Fibroblast of pulmonary artery (primary cell): ENCODE results near the gene PCDHGA12.
A peak's percentile ranks its signal among the peaks of the same experiment; 100 is the strongest.

Experiments used
- DNase-seq: peaks from one replicate; pipeline ENCODE4 v3.0.0-alpha.2; 2010; ENCODE audit warnings: low read depth
- H3K4me3 ChIP-seq: replicated peaks from 2 replicates; pipeline ENCODE4 v1.5.1; 2011; ENCODE audit warnings: low read depth, mild to moderate bottlenecking, control low read depth, low read length, moderate library complexity
- CTCF ChIP-seq: IDR thresholded peaks from 2 replicates; pipeline ENCODE4 v1.5.1; 2011; ENCODE audit warnings: mild to moderate bottlenecking, control low read depth, low read length, inconsistent platforms; ENCODE audit errors: missing control alignments

Gene PCDHGA12

GRCh38 chr5:141399555-141400258, 30.6 kb upstream of the PCDHGA12 start:
- no peak for DNase-seq
- no peak for TF ChIP-seq CTCF
- H3K4me3 ChIP-seq, result peak overlapping the region; percentile 12

GRCh38 chr5:141402553-141403243, 27.6 kb upstream of the PCDHGA12 start, which contains the start of gene PCDHGA9:
Gene PCDHGA9, plus strand, starts transcription at chr5:141402778. Its CDS starts 175 bp downstream, at chr5:141402953.
- DNase-seq, result peak; percentile 56
- peak within 1 kb of the TSS; percentile 42 for H3K4me3 ChIP-seq
- TF ChIP-seq CTCF, result peak; percentile 38

GRCh38 chr5:141403387-141403786, 26.9 kb upstream of the PCDHGA12 start:
- no peak for TF ChIP-seq CTCF
- no peak for DNase-seq
- H3K4me3 ChIP-seq, result no peak overlapping the region

GRCh38 chr5:141407790-141408505, 22.4 kb upstream of the PCDHGA12 start, which contains the start of gene PCDHGB6:
Gene PCDHGB6, plus strand, starts transcription at chr5:141408021. Its CDS starts 182 bp downstream, at chr5:141408203.
- TF ChIP-seq CTCF, result peak; percentile 56
- peak; percentile 67 for DNase-seq

GRCh38 chr5:141409598-141410306, 20.6 kb upstream of the PCDHGA12 start:
- no peak for DNase-seq
- H3K4me3 ChIP-seq, result no peak overlapping the region
- no peak for TF ChIP-seq CTCF

More at GRCh38 chr5:141407790-141408505, 22.4 kb upstream of the PCDHGA12 start, which contains the start of gene PCDHGB6:
- H3K4me3 ChIP-seq, result peak within 1 kb of the TSS; percentile 38

- no peak for TF ChIP-seq CTCF
- no peak for DNase-seq
- H3K4me3 ChIP-seq, result no peak overlapping the region
Measured at GRCh38 chr5:141411575-141411974, 18.7 kb upstream of the PCDHGA12 start.
